ENCODE data around the gene ZFP90.

Gene ZFP90

GRCh38 chr16:68538880-68539701, at the start of gene ZFP90:
Gene ZFP90, plus strand, starts transcription at chr16:68539291. Its CDS starts 502 bp downstream, at chr16:68539793.
- TF ChIP-seq, protein P1, sequence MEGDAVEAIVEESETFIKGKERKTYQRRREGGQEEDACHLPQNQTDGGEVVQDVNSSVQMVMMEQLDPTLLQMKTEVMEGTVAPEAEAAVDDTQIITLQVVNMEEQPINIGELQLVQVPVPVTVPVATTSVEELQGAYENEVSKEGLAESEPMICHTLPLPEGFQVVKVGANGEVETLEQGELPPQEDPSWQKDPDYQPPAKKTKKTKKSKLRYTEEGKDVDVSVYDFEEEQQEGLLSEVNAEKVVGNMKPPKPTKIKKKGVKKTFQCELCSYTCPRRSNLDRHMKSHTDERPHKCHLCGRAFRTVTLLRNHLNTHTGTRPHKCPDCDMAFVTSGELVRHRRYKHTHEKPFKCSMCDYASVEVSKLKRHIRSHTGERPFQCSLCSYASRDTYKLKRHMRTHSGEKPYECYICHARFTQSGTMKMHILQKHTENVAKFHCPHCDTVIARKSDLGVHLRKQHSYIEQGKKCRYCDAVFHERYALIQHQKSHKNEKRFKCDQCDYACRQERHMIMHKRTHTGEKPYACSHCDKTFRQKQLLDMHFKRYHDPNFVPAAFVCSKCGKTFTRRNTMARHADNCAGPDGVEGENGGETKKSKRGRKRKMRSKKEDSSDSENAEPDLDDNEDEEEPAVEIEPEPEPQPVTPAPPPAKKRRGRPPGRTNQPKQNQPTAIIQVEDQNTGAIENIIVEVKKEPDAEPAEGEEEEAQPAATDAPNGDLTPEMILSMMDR (IDR thresholded peaks at IDR 0.05; ENCODE audit: insufficient read depth, low read depth, low read length, missing control alignments) = no peak
- H3K4me3 ChIP-seq (ENCODE audit: low read depth, low read length) = peak within 1 kb of the TSS; percentile 82
- DNase-seq (ENCODE audit: low read depth) = peak; percentile 93

GRCh38 chr16:68490358-68490757, 48.7 kb upstream of the ZFP90 start:
- H3K4me3 ChIP-seq (ENCODE audit: low read depth, low read length) = no peak overlapping the region

DNA sequence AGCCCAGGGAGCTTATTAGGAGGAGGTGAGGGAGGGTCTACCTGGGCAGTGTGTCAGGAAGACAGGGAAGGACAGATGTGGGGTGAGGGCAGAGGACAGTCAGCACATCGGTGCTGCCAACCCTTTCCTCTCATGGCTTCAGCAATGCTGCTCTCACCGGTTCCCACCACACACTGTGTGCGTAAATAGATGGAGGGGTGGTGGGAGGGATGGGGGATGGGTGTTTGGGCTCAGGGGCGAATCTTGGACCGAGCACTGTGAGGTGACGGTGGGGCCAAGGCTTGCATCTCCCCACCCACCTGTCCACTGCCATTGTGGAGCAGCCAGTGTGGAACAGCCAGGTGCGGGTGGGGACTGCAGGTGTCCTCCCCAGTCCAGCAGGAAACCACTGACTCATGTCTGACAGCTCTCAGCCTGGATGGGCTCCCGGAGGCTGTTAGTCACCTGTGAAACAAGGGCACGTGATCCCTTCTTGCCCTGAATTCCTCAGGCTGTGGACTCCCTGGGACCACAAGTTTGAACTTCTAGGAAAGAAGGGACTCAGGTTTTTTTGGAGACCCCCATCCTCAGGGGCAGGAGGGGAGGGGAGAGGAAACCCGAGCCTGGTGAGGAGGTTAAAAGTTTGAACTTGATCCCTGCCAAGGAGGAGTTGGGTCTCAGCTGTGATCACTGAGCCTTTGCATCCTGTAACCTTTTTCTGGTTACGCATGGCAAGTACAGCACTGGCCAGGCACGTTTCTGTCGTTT, 48.1 kb upstream of the ZFP90 start:
- peak overlapping the region; percentile 22 for H3K4me3 ChIP-seq (ENCODE audit: low read depth, low read length)
- peak; percentile 64 for DNase-seq (ENCODE audit: low read depth)
- TF ChIP-seq, protein P1 (IDR thresholded peaks at IDR 0.05; ENCODE audit: insufficient read depth, low read depth, low read length, missing control alignments) = no peak

More at GRCh38 chr16:68490358-68490757, 48.7 kb upstream of the ZFP90 start:
- TF ChIP-seq, protein P1 (IDR thresholded peaks at IDR 0.05; ENCODE audit: insufficient read depth, low read depth, low read length, missing control alignments) = no peak
- no peak for DNase-seq (ENCODE audit: low read depth)

GRCh38 chr16:68491576-68491950, 47.5 kb upstream of the ZFP90 start:
- TF ChIP-seq, protein P1 (IDR thresholded peaks at IDR 0.05; ENCODE audit: insufficient read depth, low read depth, low read length, missing control alignments) = no peak
- H3K4me3 ChIP-seq (ENCODE audit: low read depth, low read length) = peak overlapping the region; percentile 22
- DNase-seq (ENCODE audit: low read depth) = no peak

GRCh38 chr16:68492151-68492542, 46.9 kb upstream of the ZFP90 start:
- DNase-seq (ENCODE audit: low read depth) = no peak
- TF ChIP-seq, protein P1 (IDR thresholded peaks at IDR 0.05; ENCODE audit: insufficient read depth, low read depth, low read length, missing control alignments) = no peak
- no peak overlapping the region for H3K4me3 ChIP-seq (ENCODE audit: low read depth, low read length)

DNA sequence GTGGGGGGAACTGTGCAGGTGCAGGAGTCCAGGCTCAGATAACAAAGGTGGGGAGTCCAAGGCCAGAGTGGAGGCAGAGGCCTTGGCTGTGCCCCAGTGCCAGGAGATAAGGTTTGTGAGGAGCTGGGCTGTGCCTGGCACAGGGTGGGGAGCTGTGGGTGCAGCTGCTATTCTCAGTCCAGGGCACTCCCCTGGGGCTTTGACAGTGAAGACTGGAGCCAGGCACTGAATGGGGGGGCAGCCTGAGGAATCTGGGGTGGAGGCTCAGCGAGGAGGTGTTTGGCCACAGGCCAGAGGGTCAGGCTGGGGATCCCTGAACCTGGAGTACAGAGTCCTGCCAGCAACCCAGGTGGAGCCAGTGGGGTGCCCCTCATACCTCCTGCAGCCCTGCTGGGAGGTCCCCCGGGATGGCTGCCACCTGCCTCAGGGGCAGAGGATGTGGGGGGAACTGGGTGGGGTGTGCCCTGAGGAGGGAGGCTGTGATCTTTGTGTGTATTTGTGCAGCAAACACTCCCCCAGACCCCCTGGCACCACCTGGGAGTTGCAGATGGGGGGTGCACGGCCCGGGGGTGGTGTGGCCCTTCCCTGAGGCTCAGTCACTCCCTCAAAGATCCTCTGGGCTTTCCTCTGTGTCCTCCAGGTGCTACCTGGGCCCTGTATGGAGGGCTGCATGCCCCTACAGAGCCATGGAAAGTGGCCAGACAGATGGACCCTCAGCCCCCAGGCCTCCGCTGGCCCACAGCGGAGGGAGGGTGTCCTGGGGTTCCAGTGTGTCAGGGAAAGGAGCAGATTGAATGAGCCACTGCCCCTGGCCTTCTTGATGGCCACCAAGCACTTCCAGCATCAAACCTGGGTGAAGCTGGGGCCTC, 46.3 kb upstream of the ZFP90 start:
- no peak for DNase-seq (ENCODE audit: low read depth)
- no peak overlapping the region for H3K4me3 ChIP-seq (ENCODE audit: low read depth, low read length)
- TF ChIP-seq, protein P1 (IDR thresholded peaks at IDR 0.05; ENCODE audit: insufficient read depth, low read depth, low read length, missing control alignments) = no peak
